UCSD-AML1 (cell line): ENCODE results near the gene MMEL1.
"Not testable (repeated sequence)": the region's sequence is repeated elsewhere in the genome, so short reads cannot be mapped to it uniquely, and the experiment has no call there.

Source experiments
- DNase-seq: peaks from one replicate; lab custom pipeline; 2025; ENCODE audit not compliant: unreplicated experiment; lab: John Stamatoyannopoulos, UW

MMEL1 gene

DNA sequence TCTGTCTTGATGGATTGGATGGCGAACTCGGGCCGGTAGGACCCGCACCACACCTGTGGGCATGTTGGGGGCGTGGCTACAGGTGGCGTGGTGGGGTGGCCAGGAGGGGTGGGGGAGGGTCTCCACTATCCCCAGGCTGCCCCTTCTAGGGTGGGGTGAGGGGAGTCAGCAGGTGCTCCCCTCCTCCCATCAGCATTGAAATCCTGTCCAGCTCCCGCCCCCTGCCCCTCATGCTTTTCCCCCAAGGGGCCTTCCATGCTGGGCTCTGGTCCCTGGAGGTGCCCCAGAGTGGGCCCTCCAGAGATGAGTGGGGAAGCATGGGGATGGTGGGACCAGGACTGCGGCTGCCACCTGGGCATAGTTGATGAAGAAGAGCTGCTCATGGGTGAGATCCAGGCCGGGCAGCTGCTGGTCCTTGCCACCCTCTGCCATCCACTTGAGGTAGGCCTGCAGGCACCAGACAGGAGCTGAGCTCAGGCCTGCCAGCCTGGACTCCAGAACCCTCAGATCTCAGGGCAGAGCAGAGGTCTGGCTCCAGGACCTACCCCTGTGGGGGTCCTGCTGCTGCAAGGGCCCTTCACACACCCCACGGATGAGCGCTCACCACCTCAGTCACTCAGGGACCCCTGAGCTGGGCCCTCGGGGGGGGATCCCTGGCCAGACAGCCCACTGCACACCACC, 41.1 kb downstream of the MMEL1 start:
- DNase-seq = no peak

DNA sequence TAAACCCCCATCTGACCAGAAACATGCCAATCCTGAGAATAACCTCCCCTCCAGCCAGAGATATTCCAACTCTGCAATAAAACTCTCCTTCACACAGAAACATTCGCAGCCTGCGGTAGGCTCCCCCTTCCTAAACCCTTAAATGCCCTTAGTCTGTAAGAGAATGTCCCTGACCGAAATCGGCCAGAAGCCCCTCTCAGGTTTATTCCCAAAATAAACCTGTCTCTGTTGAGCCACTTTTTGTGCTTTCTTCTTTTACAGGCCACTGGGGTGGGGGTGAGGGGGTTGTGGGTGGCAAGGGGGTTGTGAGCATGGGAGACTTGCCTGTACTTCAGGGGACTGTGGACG, 41.6 kb downstream of the MMEL1 start:
- DNase-seq = no peak

DNA sequence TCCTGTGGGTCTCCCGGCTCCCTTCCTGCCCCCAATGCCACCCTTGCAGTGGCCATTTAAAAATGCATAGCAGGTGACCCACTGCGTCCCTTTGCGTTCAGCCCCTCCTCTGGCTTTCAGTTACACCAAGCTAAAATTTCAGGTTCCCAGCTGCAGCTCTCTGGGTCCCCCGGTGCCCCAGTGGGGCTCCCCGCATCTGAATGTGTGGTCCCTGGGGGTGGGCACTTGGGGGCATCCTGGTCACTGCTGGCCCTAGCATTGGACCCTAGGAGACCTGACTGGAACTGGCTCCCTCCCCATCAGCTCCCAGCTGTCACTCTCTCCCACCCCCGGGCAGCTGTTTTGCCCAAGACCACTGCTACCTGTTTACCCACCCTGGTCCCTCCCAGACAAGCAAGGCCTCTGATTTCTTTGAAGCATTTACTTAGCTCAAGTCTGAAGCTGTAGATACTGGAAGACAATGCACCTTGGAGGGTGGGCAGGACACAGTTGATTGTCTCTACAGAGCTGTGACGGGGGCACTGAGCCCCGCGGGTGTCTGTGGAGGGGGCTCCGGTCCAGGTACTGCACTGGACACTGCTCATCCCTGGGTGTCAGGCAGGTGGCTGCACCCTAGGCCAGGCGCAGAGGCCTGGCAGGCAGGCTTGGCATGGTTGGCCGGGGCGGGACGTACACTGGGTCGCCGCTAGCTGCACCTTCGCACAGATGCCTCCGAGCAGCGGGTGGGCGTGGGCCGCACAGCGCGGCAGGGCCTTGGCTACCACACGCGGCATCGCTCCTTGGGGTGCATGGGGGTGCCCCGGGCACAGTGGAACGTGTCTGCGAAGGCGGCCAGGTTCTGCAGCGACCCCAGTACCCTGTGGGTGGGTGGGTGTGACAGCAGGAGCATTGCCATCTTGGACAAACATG, 42.3 kb downstream of the MMEL1 start:
- no peak for DNase-seq

DNA sequence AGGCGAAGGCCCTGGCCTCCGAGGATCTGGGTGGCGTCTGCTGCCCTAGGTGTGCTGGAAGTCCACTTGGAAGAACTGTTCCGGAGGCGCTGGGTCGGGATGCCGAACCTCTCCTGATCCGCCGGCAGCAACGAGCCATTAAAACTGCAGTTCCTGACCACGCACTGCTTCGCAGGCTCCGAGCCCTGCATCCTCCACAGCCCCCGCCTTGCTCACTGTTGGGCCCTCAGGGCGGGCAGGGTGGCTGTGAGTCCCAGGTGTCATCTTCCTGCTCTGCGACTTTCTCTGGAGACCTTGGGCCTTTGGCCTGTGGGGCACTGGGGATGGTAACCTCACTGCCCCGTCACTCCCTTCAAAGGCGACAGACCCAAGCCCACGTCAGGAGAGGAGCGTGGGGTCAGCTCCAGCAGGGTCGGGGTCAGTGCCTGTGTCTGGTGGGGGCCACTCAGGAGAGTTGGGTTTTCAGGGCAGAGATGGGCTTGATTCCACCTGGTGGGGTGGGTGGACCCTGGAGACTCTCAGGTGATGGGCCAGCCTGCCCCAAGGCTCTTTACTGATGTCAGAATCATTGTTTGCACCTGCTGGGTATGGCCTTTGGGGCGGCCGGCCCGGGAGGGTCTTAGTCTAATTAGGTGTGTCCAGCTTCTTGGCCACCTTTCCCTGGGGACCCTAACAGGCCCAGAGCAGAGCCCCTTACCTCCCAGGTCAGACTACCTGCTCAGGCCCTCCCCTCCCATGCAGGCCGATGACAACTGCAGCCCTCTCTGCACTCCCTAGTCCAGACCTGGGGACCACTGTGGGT, 43.2 kb downstream of the MMEL1 start:
- DNase-seq = no peak

DNA sequence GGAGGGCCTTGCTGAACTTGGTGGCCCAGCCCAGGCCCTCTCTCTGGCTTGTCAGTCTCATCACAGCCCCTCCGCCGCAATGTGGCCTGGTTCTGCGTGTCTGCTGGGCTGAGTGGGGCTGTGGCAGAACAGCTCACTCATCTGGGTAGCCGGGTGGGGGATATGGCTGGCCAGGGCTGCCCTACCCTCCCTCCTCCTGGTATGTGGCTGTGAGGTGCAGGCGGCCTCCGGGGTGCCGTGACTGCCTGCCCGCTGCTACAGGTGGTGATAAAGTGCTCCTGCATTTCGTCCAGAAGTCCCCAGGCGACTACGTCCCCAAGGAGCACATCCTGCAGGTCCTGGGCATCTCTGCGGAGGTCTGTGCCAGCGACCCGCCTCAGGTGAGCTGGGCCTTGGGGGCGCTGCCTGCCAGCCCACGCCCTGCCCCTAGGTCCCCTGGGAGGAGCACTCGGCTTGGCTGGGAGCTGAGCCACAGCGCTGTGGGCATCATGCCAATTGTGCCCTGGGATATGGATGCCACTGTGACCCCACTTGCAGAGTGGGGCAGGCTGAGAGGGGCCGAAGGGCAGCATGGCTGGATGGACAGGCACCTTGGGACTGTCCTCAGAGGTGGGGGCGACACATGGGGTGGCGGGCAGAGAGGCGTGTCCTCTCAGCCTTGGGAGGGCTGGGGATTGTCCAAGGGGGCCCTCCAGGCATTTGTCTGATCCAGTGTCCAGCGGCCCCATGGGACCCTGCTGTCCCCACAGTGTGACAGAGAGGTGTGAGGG, 44.0 kb downstream of the MMEL1 start:
- no peak for DNase-seq

DNA sequence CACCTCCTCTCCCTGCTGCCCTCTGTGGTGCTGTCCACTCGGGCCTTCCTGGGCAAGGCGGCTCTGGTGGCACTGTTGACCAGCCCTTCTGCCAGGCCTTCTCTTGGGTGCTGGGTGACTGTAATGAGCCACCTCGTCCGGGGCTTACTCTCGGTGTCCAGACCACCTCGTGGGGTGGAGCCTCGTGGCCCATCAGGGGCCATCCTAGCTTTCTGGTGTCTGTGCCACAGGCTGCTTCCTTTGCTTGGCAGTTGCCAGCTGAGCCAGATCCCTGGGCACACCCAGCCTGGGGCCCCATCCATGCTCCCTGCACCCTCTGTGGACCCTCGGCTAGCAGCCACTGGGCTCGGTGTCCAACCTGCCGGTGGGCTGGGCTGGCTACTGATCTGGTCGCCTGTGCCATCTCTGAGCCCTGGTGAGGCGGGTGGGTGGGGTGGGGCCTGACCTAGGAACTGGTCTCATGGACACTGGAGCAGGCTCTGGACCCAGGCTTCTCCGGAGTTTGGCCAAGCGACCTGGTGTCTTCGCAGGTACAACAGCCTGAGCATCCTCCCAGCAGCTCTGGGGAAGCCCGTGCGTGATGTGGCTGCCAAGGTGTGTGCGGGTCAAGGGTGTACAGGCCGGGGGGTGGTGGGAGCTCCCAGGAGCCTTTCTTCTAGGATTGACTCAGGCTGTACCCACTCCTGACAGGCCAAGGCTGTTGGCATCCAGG, 44.8 kb downstream of the MMEL1 start:
- DNase-seq = no peak

DNA sequence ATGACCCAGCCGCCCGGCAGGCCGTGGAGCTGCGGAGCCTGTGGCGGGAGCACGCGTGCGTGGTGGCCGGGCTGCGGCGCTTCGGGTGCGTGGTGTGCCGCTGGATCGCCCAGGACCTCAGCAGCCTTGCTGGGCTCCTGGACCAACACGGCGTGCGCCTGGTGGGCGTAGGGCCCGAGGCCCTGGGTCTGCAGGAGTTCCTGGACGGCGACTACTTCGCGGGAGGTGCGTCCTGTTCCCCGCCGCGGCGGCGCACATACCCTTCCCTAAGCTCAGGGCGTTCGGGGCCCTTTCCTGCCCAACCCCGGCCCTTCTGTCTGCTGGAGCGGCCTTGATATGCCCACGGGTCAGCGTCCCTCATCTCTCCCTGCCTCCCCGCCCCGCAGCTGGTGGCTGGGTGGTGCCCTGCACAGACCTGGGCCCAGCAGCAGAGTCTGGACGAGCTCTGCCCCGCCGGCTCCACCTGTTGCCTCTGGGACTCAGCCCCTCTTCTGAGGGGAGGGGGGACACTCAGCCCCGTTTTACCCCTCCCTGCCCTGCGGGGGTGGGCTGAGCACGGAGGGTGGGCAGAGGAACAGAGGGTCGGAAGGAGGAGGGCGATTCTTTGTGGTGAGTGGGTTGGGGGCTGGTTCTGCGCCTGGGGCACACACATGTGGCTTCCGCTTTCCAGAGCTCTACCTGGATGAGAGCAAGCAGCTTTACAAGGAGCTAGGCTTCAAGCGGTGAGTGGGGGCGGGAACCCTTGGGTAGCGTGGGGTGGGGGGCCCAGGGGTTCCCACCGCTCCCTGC, 45.6 kb downstream of the MMEL1 start:
- DNase-seq = no peak

DNA sequence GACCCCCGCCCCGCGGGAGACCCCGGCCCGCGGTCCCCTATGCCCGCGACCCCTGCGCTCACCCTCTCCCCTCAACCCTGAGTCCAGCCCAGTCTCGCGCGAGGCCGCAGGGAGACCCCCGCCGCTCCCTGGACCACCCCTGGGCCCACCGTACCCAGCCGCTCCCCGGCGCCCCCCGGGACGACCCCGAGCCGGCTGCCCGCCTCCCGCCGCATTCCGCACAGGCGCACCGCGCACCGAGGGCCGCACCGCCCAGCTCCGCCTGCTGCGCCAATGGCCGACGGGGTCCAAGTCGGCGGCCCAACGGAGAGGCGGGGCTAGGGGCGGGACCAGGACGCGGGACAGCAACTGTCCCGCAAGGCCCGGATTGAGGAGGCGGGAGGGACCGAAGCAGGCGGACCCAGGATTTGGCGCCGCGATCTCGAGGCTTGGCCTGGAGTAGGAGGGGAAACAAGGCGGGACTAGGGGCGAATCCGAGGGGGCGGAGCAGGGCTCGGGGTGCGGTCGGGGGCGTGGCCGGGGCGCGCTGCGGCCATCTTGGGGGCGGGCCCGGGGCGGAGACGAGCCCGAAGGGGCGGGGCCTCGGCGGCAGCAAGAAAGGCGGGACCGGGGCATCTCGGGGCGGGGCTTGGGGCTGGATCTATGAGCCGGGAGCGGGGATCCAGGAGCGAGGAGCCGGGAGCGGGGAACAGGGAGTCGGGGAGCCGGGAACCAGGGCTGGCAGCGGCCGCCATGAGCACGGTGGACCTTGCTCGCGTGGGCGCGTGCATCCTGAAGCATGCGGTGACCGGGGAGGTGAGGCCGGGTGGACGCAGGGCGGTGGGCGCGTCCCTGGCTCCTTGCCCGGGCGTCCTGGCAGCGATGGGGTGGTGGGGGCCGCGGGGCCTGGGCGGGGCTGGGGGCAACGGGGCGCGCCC, 46.4 kb downstream of the MMEL1 start, which contains the start of gene PRXL2B:
Gene PRXL2B (plus strand): TSS at position 624 of the 917 bp plus-strand sequence. CDS start 109 bp downstream, at position 733.
- DNase-seq = peak; percentile 99

DNA sequence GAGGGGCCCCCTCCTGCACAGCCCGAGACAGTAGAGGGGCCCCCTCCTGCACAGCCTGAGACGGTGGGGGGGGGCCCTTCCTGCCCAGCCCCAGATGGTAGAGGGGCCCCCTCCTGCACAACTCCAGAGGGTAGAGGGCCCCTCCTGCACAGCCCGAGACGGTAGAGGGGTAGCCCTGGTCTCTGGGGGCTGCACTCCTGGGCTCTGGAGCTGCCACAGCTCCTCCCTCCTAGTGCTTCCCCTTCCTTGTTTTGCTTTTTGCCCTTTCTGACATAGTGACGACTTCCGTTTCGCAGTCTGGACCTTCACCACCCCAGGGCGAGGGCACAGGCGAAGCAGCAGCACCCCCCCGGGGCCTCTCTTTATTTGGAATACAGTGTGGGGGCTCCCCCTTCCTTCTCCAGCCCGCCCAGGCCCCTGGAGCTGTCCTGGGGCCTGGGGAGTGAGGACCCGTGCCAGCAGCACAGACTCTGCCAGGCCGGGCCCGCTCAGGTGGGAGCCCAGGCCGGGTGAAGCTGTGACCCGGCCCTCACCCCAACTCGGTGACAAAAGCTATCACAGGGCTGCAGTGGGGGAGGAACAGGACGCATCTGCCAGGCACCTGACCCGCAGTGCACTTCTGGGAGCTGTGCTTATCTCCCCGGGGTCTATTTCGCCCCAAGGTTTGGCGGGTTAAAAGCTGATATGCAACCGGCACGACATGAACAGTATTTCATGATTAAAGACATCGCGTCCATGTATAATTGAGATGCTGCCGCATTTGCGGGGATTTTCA, 47.3 kb downstream of the MMEL1 start:
- peak; percentile 73 for DNase-seq

DNA sequence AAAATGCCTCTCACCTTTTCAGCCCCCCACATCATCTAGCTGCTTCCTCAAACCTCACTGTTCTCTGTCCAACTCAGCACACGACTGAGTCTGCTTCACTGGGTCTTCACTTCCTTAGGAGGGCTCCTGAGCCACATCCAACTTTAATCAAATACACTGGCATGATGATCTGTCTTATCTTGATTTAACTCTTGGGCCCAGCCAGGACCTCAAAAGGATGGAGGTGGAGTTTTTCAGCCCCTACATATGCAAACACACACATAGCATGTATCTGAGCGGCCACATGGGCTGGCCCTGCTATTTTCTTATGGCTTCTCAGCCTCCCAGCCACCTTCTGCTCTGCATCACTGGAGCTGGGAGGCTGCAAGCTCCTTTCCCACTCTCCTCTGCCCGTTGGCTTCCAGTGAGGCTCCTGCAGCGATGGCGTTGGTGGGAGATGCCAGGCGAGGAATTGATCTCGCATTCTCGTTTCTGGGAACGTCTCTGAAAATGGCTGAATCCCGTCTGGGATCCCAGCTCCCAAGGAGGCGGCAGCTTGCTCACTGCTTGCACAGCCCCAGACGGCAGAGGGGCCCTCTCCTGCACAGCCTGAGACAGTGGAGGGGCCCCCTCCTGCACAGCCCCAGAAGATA, 48.0 kb downstream of the MMEL1 start:
- DNase-seq = no peak

DNA sequence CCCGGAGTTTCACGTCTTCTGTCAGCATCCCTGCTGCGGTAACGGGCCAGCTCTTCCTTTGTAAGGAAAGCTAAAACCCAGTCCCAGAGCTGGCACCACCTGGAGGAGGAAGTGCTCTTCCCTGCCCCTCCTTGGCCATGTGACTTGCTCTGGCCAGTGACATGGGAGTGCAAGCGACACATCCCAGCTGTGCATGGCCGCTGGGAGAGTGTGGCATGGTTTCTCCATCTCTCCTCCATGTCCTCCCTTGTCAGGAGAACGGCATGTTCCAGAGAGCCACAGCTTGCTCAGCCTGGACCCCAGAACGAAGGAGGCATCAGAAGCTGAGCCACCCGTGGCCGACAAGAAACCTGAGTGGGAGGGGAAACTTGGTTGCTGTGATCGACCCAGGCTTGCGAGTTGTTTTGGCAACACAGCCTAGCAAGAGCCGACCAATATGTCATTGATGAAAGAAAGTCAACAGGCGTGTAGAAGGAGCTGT, 48.9 kb downstream of the MMEL1 start:
- DNase-seq = no peak

DNA sequence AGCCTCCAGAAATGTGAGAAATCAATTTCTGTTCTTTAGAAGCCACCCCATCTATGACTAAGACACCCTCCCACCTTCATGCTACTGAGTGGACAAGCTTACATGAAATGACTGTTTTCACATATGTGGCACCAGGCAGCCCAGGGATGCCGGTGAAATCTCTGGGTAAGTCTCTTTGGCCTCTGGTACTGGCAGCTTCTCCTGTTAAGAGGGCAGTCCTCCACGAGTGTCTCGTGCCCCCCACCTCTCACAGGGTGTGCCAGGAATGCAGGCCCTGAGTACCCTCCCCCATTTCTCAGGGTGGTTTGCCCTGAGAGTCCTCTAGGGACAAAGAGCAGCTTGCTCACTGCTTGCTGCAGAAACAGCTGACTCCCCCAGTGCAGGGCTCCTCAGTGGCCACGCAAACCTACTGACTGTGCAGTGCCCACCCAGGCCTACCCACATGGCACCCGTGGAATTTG, 49.5 kb downstream of the MMEL1 start:
- no peak for DNase-seq

DNA sequence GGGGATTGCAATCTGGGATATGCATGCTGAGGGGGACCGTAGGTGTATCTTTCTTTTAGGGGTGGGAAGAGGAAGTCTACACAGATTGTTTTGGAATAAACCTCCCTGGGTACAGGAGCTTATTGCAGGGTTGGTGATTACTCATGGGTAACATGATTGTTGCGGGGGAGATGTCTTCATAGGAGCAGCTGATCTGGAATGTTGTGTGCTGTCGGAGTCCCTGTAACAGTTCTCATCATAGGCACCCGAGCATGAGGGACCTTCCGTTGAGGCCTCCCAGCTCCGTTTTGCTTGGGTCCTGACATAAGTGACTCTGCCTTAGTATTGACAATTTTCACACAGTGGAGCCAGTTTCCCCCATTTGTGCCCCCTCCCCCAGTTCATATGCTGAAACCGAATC, 50.4 kb downstream of the MMEL1 start:
- no peak for DNase-seq

DNA sequence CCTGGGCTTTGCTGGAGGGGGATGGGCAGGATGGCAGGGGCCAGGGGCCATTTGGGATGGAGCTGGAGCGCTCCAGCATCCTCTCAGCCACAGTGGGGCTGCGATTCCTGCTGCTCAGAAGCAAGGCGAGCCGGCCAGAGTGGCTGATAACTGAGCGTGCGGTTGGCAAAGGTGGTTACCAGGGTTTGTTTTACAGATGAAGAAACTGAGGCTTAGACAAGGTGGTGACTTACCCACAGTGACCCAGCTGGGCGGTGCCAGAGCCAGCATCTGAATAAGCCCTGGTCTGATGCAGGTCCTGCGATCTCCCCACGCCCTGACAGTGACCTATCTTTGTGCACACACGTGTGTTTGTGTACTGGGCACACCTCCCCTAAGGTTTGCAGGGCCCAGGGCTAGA, 52.1 kb downstream of the MMEL1 start:
- no peak for DNase-seq

DNA sequence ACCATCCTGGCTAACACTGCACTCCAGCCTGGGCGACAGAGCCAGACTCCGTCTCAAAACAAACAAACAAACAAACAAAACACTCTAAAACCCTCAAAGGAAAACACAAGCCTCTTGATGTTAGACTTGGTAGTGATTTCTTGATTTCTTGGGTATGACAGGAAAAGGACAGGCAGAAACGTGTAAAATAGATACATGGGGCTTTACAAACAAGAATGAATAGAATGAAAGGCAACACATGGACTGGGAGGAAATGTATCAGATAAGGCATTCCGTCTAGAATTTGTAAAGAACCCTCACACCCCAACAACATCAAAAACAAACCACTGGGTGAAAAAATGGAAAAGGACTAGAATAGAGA, 54.1 kb downstream of the MMEL1 start:
- DNase-seq = no peak

DNA sequence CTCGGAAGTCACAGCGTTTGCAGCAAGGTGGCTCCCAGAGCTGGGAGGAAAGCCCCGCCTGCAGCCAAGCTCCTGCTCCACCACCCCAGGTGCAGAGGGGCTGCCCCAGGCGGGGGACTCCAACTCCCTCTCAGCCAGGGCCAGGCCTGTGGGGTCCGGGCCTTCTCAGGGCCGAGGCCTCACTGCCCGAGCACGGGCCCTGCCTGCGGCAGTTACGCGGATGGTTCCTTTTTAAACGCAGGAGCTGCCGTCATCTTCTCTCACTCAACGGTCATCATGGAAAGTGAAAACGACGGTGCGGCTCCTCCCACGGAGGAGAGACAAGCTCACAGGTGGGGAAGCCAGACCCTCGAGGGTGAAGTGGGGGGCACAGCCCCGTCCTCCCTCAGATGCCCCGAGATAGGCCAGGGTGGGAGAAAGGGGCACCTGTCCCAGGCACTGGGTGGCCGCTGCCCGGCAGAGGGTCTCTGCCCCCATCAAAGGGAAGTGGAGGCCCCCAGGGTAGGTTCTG, 55.2 kb downstream of the MMEL1 start:
- DNase-seq = not testable (repeated sequence)
